Vagina (tissue), 2 donors: ENCODE measurements around the gene NMUR2. TPM values are rescaled to one million over a fixed set of nuclear protein-coding genes. Genes with fewer than 3 reads are reported as not detected.

Experiments
- DNase-seq, 2 donors: peaks; one replicate each; pipeline ENCODE4 v3.0.0-alpha.2; 2017; ENCODE audit errors: extremely low spot score in 2 of 2
- H3K27ac ChIP-seq: fragments of 200-600 bp; sonication (generic); one replicate; pipeline ENCODE4 v1.5.1; 2019
- H3K27me3 ChIP-seq: fragments of 200-600 bp; sonication (generic); one replicate; pipeline ENCODE4 v1.5.1; 2019
- H3K36me3 ChIP-seq, 2 donors: fragments of 200-600 bp; sonication (generic); one replicate each; pipeline ENCODE4 v1.5.1; 2017 to 2019
- H3K4me1 ChIP-seq: fragments of 200-600 bp; sonication (generic); one replicate; pipeline ENCODE4 v1.5.1; 2019
- H3K4me3 ChIP-seq, 2 donors: fragments of 200-600 bp; sonication (generic); 1 replicate in 1 of 2; 2 replicates in 1 of 2; pipeline ENCODE4 v1.5.1; 2016 to 2019
- H3K9me3 ChIP-seq: fragments of 200-600 bp; sonication (generic); one replicate; pipeline ENCODE4 v1.5.1; 2019
- CTCF ChIP-seq, 3 experiments: fragments of 450-650 bp in 2 of 3; fragments of 200-600 bp in 1 of 3; sonication (generic) in 1 of 3; IDR thresholded peaks; one replicate each; pipeline ENCODE4 v1.5.1; 2017 to 2019; ENCODE audit warnings: antibody characterized with exemption in 3 of 3, mild to moderate bottlenecking in 2 of 3, moderate library complexity in 2 of 3
- POLR2A ChIP-seq, 2 donors: fragments of 450-650 bp; IDR thresholded peaks; one replicate each; pipeline ENCODE4 v1.6.1; 2017; ENCODE audit warnings: antibody characterized with exemption in 2 of 2, mild to moderate bottlenecking in 2 of 2, moderate library complexity in 2 of 2
- POLR2AphosphoS5 ChIP-seq, 2 donors: sonication (generic); formaldehyde crosslinking; IDR thresholded peaks; one replicate each; pipeline ENCODE4 v1.9.0; 2017; ENCODE audit warnings: antibody characterized with exemption in 2 of 2, mild to moderate bottlenecking in 2 of 2, low read depth in 1 of 2; ENCODE audit not compliant: insufficient read depth in 1 of 2
- intact Hi-C: fragments of 100-400 bp; cut with DNase I; formaldehyde crosslinking; loops from one replicate; pipeline ENCODE4 v1.15.1; 2023
- total RNA-seq: library from RNA; depleted of rRNA; stranded (reverse); fragments of >200 nt; gene quantifications from one replicate; pipeline ENCODE4 v1.2.3, GENCODE V29; 2016

The NMUR2 gene
- total RNA-seq, 1 donor from 2014 or later = not detected

- no peak for TF ChIP-seq POLR2A (IDR thresholded peaks at IDR 0.05)
- no peak for TF ChIP-seq CTCF (IDR thresholded peaks at IDR 0.05)
- TF ChIP-seq POLR2AphosphoS5 (IDR thresholded peaks at IDR 0.05; ENCODE audit: insufficient read depth in 1 of 2, low read depth in 1 of 2) = no peak
- Histone ChIP-seq H3K36me3 (no peaks in the 10 kb centered on the region), H3K4me1 (no peaks in the 10 kb centered on the region), H3K27me3 (no peaks in the 10 kb centered on the region), H3K4me3 (no peak overlapping the region), H3K9me3 (no peaks in the 10 kb centered on the region), H3K27ac (no peak overlapping the region)
- no peak for DNase-seq
- intact Hi-C loops = no loop called here
These were observed 585 bp downstream of the NMUR2 start for GRCh38 chr5:152404494-152404893.

- TF ChIP-seq POLR2AphosphoS5 (IDR thresholded peaks at IDR 0.05; ENCODE audit: insufficient read depth in 1 of 2, low read depth in 1 of 2) (no peak), CTCF (IDR thresholded peaks at IDR 0.05) (no peak), POLR2A (IDR thresholded peaks at IDR 0.05) (no peak)
- no peaks in the 10 kb centered on the region for H3K36me3 ChIP-seq
- no peak overlapping the region for H3K27ac ChIP-seq
- no peaks in the 10 kb centered on the region for H3K4me1 ChIP-seq
- H3K9me3 ChIP-seq = no peaks in the 10 kb centered on the region
- DNase-seq = no peak
- no peak overlapping the region for H3K4me3 ChIP-seq
- no peaks in the 10 kb centered on the region for H3K27me3 ChIP-seq
- intact Hi-C loops = no loop called here
These were observed 2.0 kb downstream of the NMUR2 start for GRCh38 chr5:152403046-152403445.

- Histone ChIP-seq H3K27me3 (no peaks in the 10 kb centered on the region), H3K4me1 (no peaks in the 10 kb centered on the region), H3K36me3 (no peaks in the 10 kb centered on the region), H3K27ac (no peak overlapping the region), H3K9me3 (no peaks in the 10 kb centered on the region), H3K4me3 (no peak overlapping the region)
- no peak for DNase-seq
- intact Hi-C loops = no loop called here
- TF ChIP-seq POLR2AphosphoS5 (IDR thresholded peaks at IDR 0.05; ENCODE audit: insufficient read depth in 1 of 2, low read depth in 1 of 2) = no peak
- TF ChIP-seq POLR2A (IDR thresholded peaks at IDR 0.05) = no peak
- TF ChIP-seq CTCF (IDR thresholded peaks at IDR 0.05) = no peak
These were observed 4.2 kb downstream of the NMUR2 start for GRCh38 chr5:152400846-152401245.

GRCh38 chr5:152397581-152397980 lies 7.5 kb downstream of the NMUR2 start:
- Histone ChIP-seq H3K9me3 (no peaks in the 10 kb centered on the region), H3K27ac (no peak overlapping the region), H3K4me3 (no peak overlapping the region), H3K4me1 (no peaks in the 10 kb centered on the region), H3K36me3 (no peaks in the 10 kb centered on the region), H3K27me3 (no peaks in the 10 kb centered on the region)
- DNase-seq = no peak
- TF ChIP-seq POLR2A (IDR thresholded peaks at IDR 0.05) = no peak
- no peak for TF ChIP-seq CTCF (IDR thresholded peaks at IDR 0.05)
- intact Hi-C loops = no loop called here

- no peak for DNase-seq
- H3K4me3 ChIP-seq = no peak overlapping the region
- H3K9me3 ChIP-seq = no peaks in the 10 kb centered on the region
- intact Hi-C loops = no loop called here
- no peaks in the 10 kb centered on the region for H3K36me3 ChIP-seq
- no peaks in the 10 kb centered on the region for H3K4me1 ChIP-seq
- TF ChIP-seq POLR2A (IDR thresholded peaks at IDR 0.05) = no peak
- no peak for TF ChIP-seq CTCF (IDR thresholded peaks at IDR 0.05)
- TF ChIP-seq POLR2AphosphoS5 (IDR thresholded peaks at IDR 0.05; ENCODE audit: insufficient read depth in 1 of 2, low read depth in 1 of 2) = no peak
- H3K27ac ChIP-seq = no peak overlapping the region
- no peaks in the 10 kb centered on the region for H3K27me3 ChIP-seq
These were observed 11.6 kb downstream of the NMUR2 start for GRCh38 chr5:152393441-152393840.
